ENCODE data around the gene CYSRT1.
A peak's percentile ranks its signal among the peaks of the same experiment; 100 is the strongest.

The CYSRT1 gene

GRCh38 chr9:137206602-137207001, 18.4 kb upstream of the CYSRT1 start:
- DNase-seq = no peak

- no peak for DNase-seq
Observed at GRCh38 chr9:137211532-137211931, 13.4 kb upstream of the CYSRT1 start.

GRCh38 chr9:137212520-137212919, 12.5 kb upstream of the CYSRT1 start:
- DNase-seq = no peak

- no peak for DNase-seq
Observed at GRCh38 chr9:137213160-137214060, 11.6 kb upstream of the CYSRT1 start.

GRCh38 chr9:137214620-137215019, 10.4 kb upstream of the CYSRT1 start:
- no peak for DNase-seq

- no peak for DNase-seq
Observed at GRCh38 chr9:137215196-137215986, 9.6 kb upstream of the CYSRT1 start.

- no peak for DNase-seq
Observed at GRCh38 chr9:137216188-137216965, 8.6 kb upstream of the CYSRT1 start.

GRCh38 chr9:137217276-137218211, 7.4 kb upstream of the CYSRT1 start:
- no peak for DNase-seq

- DNase-seq = no peak
Observed at GRCh38 chr9:137218212-137218753, 6.7 kb upstream of the CYSRT1 start.

GRCh38 chr9:137218754-137219271, 6.2 kb upstream of the CYSRT1 start:
- no peak for DNase-seq

- no peak for DNase-seq
Observed at GRCh38 chr9:137219757-137220316, 5.1 kb upstream of the CYSRT1 start.

- no peak for DNase-seq
Observed at GRCh38 chr9:137220317-137221094, 4.5 kb upstream of the CYSRT1 start.

GRCh38 chr9:137221095-137221505, 3.9 kb upstream of the CYSRT1 start:
- DNase-seq = no peak

GRCh38 chr9:137221506-137222111, 3.4 kb upstream of the CYSRT1 start:
- DNase-seq = peak; percentile 31

- peak; percentile 68 for DNase-seq
Observed at GRCh38 chr9:137222190-137223077, 2.5 kb upstream of the CYSRT1 start, which contains the start of gene RNF208. TSS of gene RNF208 (minus strand) at chr9:137222240. CDS start at chr9:137221212, 1,028 bp downstream.

GRCh38 chr9:137223078-137223970, 1.6 kb upstream of the CYSRT1 start:
- peak; percentile 87 for DNase-seq
